K562 (cell line): ENCODE measurements around the gene GNPTAB. TPM values are rescaled to one million over a fixed set of nuclear protein-coding genes. Genes with fewer than 3 reads are reported as not detected.

ENCODE experiments used
- ATF1 ChIP-seq, 2 experiments: fragments of 450-650 bp in 1 of 2; IDR thresholded peaks; 2 replicates each; pipeline ENCODE4 v1.6.1; 2016; ENCODE audit warnings: missing compliant biosample characterization in 1 of 2, missing genetic modification characterization in 1 of 2
- IRF2 ChIP-seq: sonication (generic); formaldehyde crosslinking; IDR thresholded peaks from 2 replicates; pipeline ENCODE4 v1.8.1; 2022; ENCODE audit warnings: mild to moderate bottlenecking, missing genetic modification reagents
- MEF2D ChIP-seq: conservative IDR thresholded peaks from 2 replicates; pipeline ENCODE4 v1.6.1; 2016; ENCODE audit warnings: low read depth, missing genetic modification characterization, missing compliant biosample characterization
- PCBP1 ChIP-seq: fragments of 200-400 bp; formaldehyde crosslinking; IDR thresholded peaks from 2 replicates; pipeline ENCODE4 v1.6.1; 2018; ENCODE audit warnings: mild to moderate bottlenecking, low read depth, low read length; ENCODE audit not compliant: poor library complexity, severe bottlenecking
- RB1 ChIP-seq: fragments of 450-650 bp; IDR thresholded peaks from 2 replicates; pipeline ENCODE4 v1.6.1; 2017; ENCODE audit warnings: low read depth, mild to moderate bottlenecking
- SLC30A9 ChIP-seq: fragments of 250-450 bp; sonication (Bioruptor Pico); IDR thresholded peaks from 2 replicates; pipeline ENCODE4 v1.8.0; 2022; ENCODE audit warnings: mild to moderate bottlenecking, moderate library complexity
- SMAD2 ChIP-seq: fragments of 150-350 bp; IDR thresholded peaks from 2 replicates; pipeline ENCODE4 v1.6.1; 2014; ENCODE audit warnings: low read depth, mild to moderate bottlenecking, low read length
- YBX1 ChIP-seq: fragments of 450-650 bp; IDR thresholded peaks from 2 replicates; pipeline ENCODE4 v1.7.1; 2016; ENCODE audit warnings: mild to moderate bottlenecking
- polyA plus RNA-seq, 8 experiments: library from polyadenylated mRNA; depleted of rRNA in 4 of 8; stranded (reverse) in 5 of 8; unstranded in 3 of 8; fragments of >200 nt; fragmentation: Nextera tagmentation in 2 of 8; fragmentation: Illumina TruSeq in 1 of 8; extraction: Ambion mirVana in 2 of 8; extraction: Trizol in 1 of 8; gene quantifications; 2 replicates each; pipeline versions ENCODE4 v1.2.1 to v1.2.3, GENCODE V29; 2011 to 2014; ENCODE audit warnings: inconsistent platforms in 1 of 8, missing spikeins in 1 of 8
- total RNA-seq, 7 experiments: library from RNA; depleted of rRNA in 6 of 7; stranded (reverse); fragments of >200 nt in 6 of 7; fragmentation: Illumina TruSeq in 2 of 7; extraction: Trizol in 2 of 7; gene quantifications; 2 replicates each; pipeline versions ENCODE4 v1.2.1 to v1.2.3, GENCODE V29; 2011 to 2021; ENCODE audit warnings: low replicate concordance in 1 of 7
- TF ChIP-seq, protein P1 (sequence below): fragments of 200-800 bp; sonication (Bioruptor generic); IDR thresholded peaks from 2 replicates; pipeline ENCODE4 v1.6.1; 2017; ENCODE audit warnings: missing genetic modification characterization, missing compliant biosample characterization
- TF ChIP-seq, protein P2 (sequence below): fragments of 250-450 bp; sonication (Bioruptor Pico); IDR thresholded peaks from 2 replicates; pipeline ENCODE4 v1.5.0; 2021

Gene GNPTAB
- total and polyA plus RNA-seq, 9 of the 15 experiments (the other 6 are each of a cell fraction or from before 2014, with no cell fraction given), result 5.9 to 23.2 (median 19.3) TPM

- TF ChIP-seq, protein P1, sequence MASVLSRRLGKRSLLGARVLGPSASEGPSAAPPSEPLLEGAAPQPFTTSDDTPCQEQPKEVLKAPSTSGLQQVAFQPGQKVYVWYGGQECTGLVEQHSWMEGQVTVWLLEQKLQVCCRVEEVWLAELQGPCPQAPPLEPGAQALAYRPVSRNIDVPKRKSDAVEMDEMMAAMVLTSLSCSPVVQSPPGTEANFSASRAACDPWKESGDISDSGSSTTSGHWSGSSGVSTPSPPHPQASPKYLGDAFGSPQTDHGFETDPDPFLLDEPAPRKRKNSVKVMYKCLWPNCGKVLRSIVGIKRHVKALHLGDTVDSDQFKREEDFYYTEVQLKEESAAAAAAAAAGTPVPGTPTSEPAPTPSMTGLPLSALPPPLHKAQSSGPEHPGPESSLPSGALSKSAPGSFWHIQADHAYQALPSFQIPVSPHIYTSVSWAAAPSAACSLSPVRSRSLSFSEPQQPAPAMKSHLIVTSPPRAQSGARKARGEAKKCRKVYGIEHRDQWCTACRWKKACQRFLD (CRISPR knock-in tag), result no peak
- TF ChIP-seq RB1 (no peak), SMAD2 (no peak), ATF1 (CRISPR knock-in tag; IDR thresholded peaks at IDR 0.05) (no peak), ATF1 (tag; IDR thresholded peaks at IDR 0.05) (no peak), MEF2D (tag) (no peak), IRF2 (CRISPR knock-in tag) (no peak), YBX1 (no peak), SLC30A9 (CRISPR knock-in tag) (no peak), PCBP1 (no peak)
- TF ChIP-seq, protein P2, sequence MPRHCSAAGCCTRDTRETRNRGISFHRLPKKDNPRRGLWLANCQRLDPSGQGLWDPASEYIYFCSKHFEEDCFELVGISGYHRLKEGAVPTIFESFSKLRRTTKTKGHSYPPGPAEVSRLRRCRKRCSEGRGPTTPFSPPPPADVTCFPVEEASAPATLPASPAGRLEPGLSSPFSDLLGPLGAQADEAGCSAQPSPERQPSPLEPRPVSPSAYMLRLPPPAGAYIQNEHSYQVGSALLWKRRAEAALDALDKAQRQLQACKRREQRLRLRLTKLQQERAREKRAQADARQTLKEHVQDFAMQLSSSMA (CRISPR knock-in tag), result no peak
- TF ChIP-seq, all 486 proteins: peak for 68
Measured at GRCh38 chr12:101697930-101698799, 132.6 kb downstream of the GNPTAB start (continued).
